T-helper 1 cell treated with Interleukin-12 subunit alpha and Interleukin-12 subunit beta and Interleukin-4 antibody, amounts not matched to agents 30 μg/mL and 1 μg/mL, for 36 hours (primary cell): Measurements from ENCODE around the gene RNF6.

Source experiments
- H3K27ac Mint-ChIP-seq: one replicate; pipeline ENCODE4 v1.8.0; 2021; ENCODE audit warnings: mild to moderate bottlenecking, mixed read lengths
- H3K27me3 Mint-ChIP-seq: one replicate; pipeline ENCODE4 v1.8.0; 2021; ENCODE audit warnings: low read depth, mixed read lengths
- H3K36me3 Mint-ChIP-seq: one replicate; pipeline ENCODE4 v1.8.0; 2021; ENCODE audit warnings: low read depth, mixed read lengths
- H3K4me1 Mint-ChIP-seq: one replicate; pipeline ENCODE4 v1.8.0; 2021; ENCODE audit warnings: low read depth, mixed read lengths
- H3K4me3 Mint-ChIP-seq: one replicate; pipeline ENCODE4 v1.8.0; 2021; ENCODE audit warnings: mild to moderate bottlenecking, moderate library complexity, mixed read lengths
- H3K9me3 Mint-ChIP-seq: one replicate; pipeline ENCODE4 v1.8.0; 2021; ENCODE audit warnings: mixed read lengths

Gene RNF6

GRCh38 chr13:26208287-26208686, 13.8 kb downstream of the RNF6 start:
- H3K36me3 Mint-ChIP-seq = peaks cover 31% of the 10 kb centered on the region

DNA sequence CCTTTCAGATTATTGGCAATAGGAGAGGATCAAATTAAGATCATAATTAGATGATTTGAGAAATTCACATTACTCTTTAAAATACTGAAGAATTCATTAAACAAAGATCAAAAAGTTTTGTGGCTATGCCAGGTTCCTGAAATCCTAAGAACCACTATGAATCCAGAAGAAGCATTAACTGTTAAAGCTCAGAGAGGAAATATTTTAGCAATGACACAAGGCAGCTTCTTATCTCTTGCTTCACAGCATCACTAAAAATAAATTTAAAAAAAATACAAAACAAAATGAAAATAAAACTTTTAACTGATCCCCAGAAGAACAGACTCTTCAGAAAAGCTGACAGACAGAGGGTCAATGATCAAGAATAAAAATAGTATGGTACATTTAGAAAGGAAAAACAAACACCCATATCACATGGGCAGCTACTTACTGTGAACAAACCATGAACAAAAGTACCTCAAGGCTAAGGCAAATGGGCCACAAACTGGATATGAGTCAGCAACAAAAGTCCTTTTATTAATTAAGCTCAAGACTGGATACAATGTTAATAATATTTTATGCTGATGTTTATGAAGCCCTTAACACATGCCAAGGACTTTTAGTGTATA, 19.6 kb downstream of the RNF6 start:
- Mint-ChIP-seq H3K36me3 (peaks cover 7% of the 10 kb centered on the region), H3K9me3 (no peaks in the 10 kb centered on the region), H3K4me3 (no peak overlapping the region), H3K4me1 (no peaks in the 10 kb centered on the region), H3K27ac (no peak overlapping the region), H3K27me3 (no peaks in the 10 kb centered on the region)

More at GRCh38 chr13:26208287-26208686, 13.8 kb downstream of the RNF6 start:
- Mint-ChIP-seq H3K27me3 (no peaks in the 10 kb centered on the region), H3K27ac (no peak overlapping the region), H3K9me3 (no peaks in the 10 kb centered on the region), H3K4me3 (no peak overlapping the region), H3K4me1 (peaks cover 3% of the 10 kb centered on the region)

DNA sequence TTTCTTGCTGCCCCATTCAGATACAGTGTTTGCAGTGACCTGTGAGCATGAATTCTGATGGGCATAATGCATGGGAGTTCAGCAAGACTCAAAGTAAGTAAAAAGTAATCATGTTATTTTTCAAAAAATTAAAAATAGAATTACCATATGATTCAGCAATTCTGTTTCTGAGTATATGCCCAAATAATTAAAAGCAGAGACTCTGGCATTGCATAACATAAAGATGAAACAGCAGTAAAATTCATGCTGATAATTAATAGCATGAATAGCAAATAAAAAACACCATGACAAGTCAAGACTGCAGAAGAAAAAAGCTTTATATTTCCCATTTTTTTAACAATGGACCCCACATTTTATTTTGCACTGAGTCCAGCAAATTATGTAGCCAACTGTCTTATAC, 21.3 kb downstream of the RNF6 start:
- H3K4me1 Mint-ChIP-seq = no peaks in the 10 kb centered on the region
- H3K27ac Mint-ChIP-seq = no peak overlapping the region
- H3K4me3 Mint-ChIP-seq = no peak overlapping the region
- peaks cover 4% of the 10 kb centered on the region for H3K9me3 Mint-ChIP-seq
- no peaks in the 10 kb centered on the region for H3K27me3 Mint-ChIP-seq
- peaks cover 9% of the 10 kb centered on the region for H3K36me3 Mint-ChIP-seq

GRCh38 chr13:26198116-26198515, 24.0 kb downstream of the RNF6 start:
- Mint-ChIP-seq H3K27ac (no peak overlapping the region), H3K36me3 (peaks cover 20% of the 10 kb centered on the region)

DNA sequence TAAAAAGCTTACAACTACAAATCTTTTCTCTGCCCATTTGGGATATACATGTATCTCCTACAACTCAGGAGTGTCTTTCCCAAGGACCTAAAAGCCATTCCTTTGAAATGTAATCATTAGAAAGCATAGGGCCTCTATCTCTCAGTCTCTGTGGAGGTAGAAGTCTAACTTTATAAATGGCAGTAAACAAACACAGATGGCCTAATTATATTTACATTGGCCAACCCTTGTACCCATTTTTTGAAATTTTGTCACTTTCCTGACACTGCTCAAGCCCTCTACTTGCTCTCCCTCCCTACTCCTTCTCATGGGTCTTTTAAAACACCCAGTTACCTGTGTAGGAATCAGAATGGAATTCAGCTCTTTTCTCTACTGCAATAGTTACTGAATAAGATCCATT, 24.8 kb downstream of the RNF6 start:
- H3K9me3 Mint-ChIP-seq = peaks cover 15% of the 10 kb centered on the region
- no peak overlapping the region for H3K4me3 Mint-ChIP-seq
- H3K36me3 Mint-ChIP-seq = peaks cover 20% of the 10 kb centered on the region
- H3K4me1 Mint-ChIP-seq = no peaks in the 10 kb centered on the region
- H3K27ac Mint-ChIP-seq = no peak overlapping the region
- H3K27me3 Mint-ChIP-seq = no peaks in the 10 kb centered on the region

More at GRCh38 chr13:26198116-26198515, 24.0 kb downstream of the RNF6 start:
- H3K27me3 Mint-ChIP-seq = no peaks in the 10 kb centered on the region
- H3K4me3 Mint-ChIP-seq = no peak overlapping the region
- H3K9me3 Mint-ChIP-seq = peaks cover 15% of the 10 kb centered on the region
- H3K4me1 Mint-ChIP-seq = no peaks in the 10 kb centered on the region

DNA sequence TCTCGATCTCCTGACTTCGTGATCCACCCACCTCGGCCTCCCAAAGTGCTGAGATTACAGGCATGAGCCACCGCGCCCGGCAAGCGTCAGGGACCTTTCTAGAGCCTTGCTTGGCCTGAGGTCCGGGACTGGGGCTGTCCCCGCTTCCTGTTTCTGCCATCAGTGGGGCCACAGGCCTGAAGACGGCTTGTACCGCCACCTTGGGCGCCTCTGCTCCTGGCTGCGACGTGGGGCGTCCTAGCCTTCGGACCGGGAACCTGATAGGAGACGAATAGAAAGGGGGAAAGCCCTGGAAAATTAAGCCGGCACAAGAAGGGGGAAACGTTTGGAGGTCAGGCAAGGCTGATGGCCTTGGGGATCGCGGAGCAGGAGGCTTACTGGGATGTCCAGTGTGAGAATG, 35.1 kb downstream of the RNF6 start:
- peak overlapping the region; percentile 91 for H3K27ac Mint-ChIP-seq
- no peaks in the 10 kb centered on the region for H3K27me3 Mint-ChIP-seq
- H3K36me3 Mint-ChIP-seq = no peaks in the 10 kb centered on the region
- peak overlapping the region; percentile 85 for H3K4me3 Mint-ChIP-seq
- H3K4me1 Mint-ChIP-seq = peaks cover 19% of the 10 kb centered on the region
- H3K9me3 Mint-ChIP-seq = no peaks in the 10 kb centered on the region

- Mint-ChIP-seq H3K4me3 (peak overlapping the region; percentile 85), H3K36me3 (no peaks in the 10 kb centered on the region), H3K9me3 (no peaks in the 10 kb centered on the region), H3K4me1 (peaks cover 19% of the 10 kb centered on the region), H3K27ac (peak overlapping the region; percentile 91), H3K27me3 (no peaks in the 10 kb centered on the region)
These were observed 35.8 kb downstream of the RNF6 start for GRCh38 chr13:26186118-26186870.

DNA sequence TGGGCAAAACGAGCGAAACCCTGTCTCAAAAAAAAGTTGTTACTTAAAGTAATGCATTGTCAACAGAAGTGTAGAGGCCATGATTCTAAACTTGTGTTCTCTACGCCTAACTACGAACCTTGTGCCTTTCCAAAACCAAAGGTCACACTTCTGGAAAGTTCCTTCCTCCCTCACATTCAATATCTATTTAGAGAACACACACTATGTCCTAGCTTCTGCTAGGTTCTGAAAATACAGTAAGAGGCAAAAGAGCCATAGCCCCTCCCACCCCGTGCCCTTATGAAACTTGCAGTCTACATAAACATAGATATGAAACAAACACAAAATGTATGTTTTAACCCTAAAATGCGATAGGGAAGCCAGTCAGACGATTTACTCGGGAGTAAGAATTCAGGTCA, 36.4 kb downstream of the RNF6 start:
- Mint-ChIP-seq H3K27ac (peak overlapping the region; percentile 91), H3K27me3 (no peaks in the 10 kb centered on the region), H3K36me3 (no peaks in the 10 kb centered on the region), H3K4me1 (peaks cover 19% of the 10 kb centered on the region), H3K9me3 (no peaks in the 10 kb centered on the region), H3K4me3 (peak overlapping the region; percentile 85)

GRCh38 chr13:26184791-26185250, 37.3 kb downstream of the RNF6 start:
- Mint-ChIP-seq H3K36me3 (no peaks in the 10 kb centered on the region), H3K9me3 (no peaks in the 10 kb centered on the region), H3K27me3 (no peaks in the 10 kb centered on the region), H3K27ac (no peak overlapping the region), H3K4me1 (peaks cover 19% of the 10 kb centered on the region), H3K4me3 (peak overlapping the region; percentile 45)

GRCh38 chr13:26183416-26183815, 38.7 kb downstream of the RNF6 start:
- Mint-ChIP-seq H3K36me3 (no peaks in the 10 kb centered on the region), H3K9me3 (no peaks in the 10 kb centered on the region), H3K27ac (no peak overlapping the region), H3K27me3 (no peaks in the 10 kb centered on the region), H3K4me1 (peaks cover 19% of the 10 kb centered on the region), H3K4me3 (no peak overlapping the region)

GRCh38 chr13:26179344-26179743, 42.8 kb downstream of the RNF6 start:
- Mint-ChIP-seq H3K27ac (no peak overlapping the region), H3K36me3 (no peaks in the 10 kb centered on the region), H3K4me3 (no peak overlapping the region), H3K4me1 (no peaks in the 10 kb centered on the region), H3K9me3 (no peaks in the 10 kb centered on the region), H3K27me3 (no peaks in the 10 kb centered on the region)

DNA sequence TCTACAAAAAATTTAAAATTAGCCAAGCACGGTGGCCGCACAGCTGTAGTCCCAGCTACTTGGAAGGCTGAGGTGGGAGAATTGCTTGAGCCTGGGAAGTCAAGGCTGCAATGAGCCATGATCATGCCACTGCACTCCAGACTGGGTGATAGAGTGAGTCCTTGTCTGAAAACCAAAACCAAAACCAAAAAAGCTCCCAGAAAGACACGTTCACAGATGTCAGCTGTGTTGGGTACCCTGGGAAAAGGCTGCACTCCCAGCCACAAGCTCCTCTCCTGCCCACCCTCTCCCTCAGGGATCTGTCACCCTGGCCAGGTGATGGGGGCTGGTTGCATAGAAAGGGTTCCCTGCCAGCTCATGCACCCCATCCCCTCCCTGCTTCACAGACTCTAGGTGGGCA, 53.3 kb downstream of the RNF6 start:
- H3K27ac Mint-ChIP-seq = no peak overlapping the region
- no peaks in the 10 kb centered on the region for H3K36me3 Mint-ChIP-seq

DNA sequence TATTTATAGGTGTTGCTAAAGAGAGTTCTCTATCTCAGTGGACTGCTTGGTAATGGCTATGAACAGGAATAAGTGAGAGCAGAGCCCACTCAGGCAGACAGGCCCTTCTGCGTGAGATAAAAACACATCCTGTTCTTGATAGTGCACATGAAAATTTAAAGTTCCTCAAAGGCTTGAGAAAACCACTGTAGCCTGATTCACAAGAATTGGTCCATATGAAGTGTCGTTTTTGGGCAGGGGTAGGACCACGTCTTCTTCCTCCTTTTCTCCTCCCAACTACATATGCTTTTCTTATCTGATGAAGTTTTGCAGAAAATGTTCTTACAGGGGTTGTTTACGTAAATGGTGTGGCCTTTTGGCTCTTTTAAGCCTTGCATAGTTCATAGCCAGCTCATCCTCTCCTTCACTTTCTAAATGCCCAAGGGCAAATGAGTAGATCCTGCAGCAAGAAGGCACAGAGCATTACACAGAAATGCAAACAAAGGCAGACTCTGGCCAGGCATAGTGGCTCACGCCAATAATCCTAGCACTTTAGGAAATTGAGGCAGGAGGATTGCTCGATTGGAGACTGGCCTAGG, 53.8 kb downstream of the RNF6 start:
- Mint-ChIP-seq H3K27ac (no peak overlapping the region), H3K4me3 (no peak overlapping the region), H3K9me3 (no peaks in the 10 kb centered on the region), H3K27me3 (no peaks in the 10 kb centered on the region), H3K36me3 (no peaks in the 10 kb centered on the region), H3K4me1 (no peaks in the 10 kb centered on the region)

More for the DNA sequence above, 53.3 kb downstream of the RNF6 start:
- Mint-ChIP-seq H3K9me3 (no peaks in the 10 kb centered on the region), H3K27me3 (no peaks in the 10 kb centered on the region), H3K4me3 (no peak overlapping the region), H3K4me1 (no peaks in the 10 kb centered on the region)

GRCh38 chr13:26163812-26164211, 58.3 kb downstream of the RNF6 start:
- H3K27me3 Mint-ChIP-seq = no peaks in the 10 kb centered on the region
- H3K36me3 Mint-ChIP-seq = no peaks in the 10 kb centered on the region
- H3K4me3 Mint-ChIP-seq = no peak overlapping the region
- no peaks in the 10 kb centered on the region for H3K9me3 Mint-ChIP-seq
- no peak overlapping the region for H3K27ac Mint-ChIP-seq
- no peaks in the 10 kb centered on the region for H3K4me1 Mint-ChIP-seq
